ENCODE data around the gene DNASE1L2. TPM values are rescaled to one million over a fixed set of nuclear protein-coding genes. Genes with fewer than 3 reads are reported as not detected.
"Not testable (repeated sequence)": the region's sequence is repeated elsewhere in the genome, so short reads cannot be mapped to it uniquely, and the experiment has no call there.

Gene DNASE1L2
- total and polyA plus RNA-seq, 10 of the 15 experiments (the other 5 are each of a cell fraction or from before 2014, with no cell fraction given), result 0.06 to 1.5 (median 0.29) TPM

DNA sequence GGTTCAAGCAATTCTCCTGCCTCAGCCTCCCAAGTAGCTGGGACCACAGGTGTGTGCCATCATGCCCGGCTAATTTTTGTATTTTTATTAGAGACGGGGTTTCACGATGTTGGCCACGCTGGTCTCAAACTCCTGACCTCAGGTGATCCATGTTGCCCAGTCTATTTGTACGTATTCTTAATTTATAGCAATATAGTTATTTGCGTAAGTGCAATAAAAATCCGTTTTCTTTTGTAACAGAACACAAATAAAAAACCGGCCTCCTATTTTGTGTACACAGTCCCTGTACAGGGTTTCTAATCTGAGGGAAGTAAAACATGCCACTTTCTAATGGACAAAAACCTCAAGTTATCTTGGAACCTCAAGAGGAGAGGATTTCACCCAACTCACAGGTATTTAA is 24.0 kb downstream of the DNASE1L2 start (continued):
- TF ChIP-seq, protein P1, sequence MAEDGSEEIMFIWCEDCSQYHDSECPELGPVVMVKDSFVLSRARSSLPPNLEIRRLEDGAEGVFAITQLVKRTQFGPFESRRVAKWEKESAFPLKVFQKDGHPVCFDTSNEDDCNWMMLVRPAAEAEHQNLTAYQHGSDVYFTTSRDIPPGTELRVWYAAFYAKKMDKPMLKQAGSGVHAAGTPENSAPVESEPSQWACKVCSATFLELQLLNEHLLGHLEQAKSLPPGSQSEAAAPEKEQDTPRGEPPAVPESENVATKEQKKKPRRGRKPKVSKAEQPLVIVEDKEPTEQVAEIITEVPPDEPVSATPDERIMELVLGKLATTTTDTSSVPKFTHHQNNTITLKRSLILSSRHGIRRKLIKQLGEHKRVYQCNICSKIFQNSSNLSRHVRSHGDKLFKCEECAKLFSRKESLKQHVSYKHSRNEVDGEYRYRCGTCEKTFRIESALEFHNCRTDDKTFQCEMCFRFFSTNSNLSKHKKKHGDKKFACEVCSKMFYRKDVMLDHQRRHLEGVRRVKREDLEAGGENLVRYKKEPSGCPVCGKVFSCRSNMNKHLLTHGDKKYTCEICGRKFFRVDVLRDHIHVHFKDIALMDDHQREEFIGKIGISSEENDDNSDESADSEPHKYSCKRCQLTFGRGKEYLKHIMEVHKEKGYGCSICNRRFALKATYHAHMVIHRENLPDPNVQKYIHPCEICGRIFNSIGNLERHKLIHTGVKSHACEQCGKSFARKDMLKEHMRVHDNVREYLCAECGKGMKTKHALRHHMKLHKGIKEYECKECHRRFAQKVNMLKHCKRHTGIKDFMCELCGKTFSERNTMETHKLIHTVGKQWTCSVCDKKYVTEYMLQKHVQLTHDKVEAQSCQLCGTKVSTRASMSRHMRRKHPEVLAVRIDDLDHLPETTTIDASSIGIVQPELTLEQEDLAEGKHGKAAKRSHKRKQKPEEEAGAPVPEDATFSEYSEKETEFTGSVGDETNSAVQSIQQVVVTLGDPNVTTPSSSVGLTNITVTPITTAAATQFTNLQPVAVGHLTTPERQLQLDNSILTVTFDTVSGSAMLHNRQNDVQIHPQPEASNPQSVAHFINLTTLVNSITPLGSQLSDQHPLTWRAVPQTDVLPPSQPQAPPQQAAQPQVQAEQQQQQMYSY (CRISPR knock-in tag; IDR thresholded peaks at IDR 0.05), result no peak
- TF ChIP-seq SPI1 (IDR thresholded peaks at IDR 0.05; ENCODE audit: borderline replicate concordance, insufficient read depth, low read depth, low read length), result no peak
- no peak for TF ChIP-seq IKZF1 (conservative IDR thresholded peaks at IDR 0.05)

DNA sequence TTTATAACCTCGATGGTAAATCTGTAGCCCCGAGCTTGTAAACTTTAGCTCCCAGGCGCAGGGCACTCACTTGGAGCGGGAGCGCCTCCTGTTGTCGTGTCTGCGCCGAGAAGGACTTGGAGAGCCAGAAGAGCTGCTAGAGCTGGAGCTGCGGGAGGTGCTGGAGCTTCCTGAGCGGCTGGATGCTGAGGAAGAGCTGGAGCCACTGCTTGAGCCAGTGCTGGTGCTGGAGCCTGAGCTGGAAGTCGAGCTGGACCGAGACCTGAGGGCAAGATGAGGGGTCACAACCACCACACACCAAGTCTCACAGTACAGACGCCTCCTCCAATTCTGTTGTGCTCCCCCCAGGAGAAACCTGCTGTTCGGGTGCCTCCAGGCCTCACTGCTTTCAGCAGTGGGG is 26.8 kb downstream of the DNASE1L2 start:
- peaks cover 52% of the 10 kb centered on the region for H3K79me2 ChIP-seq (ENCODE audit: control insufficient read depth, insufficient read depth, low read length)
- POLR2A ChIA-PET, result interaction anchor here (0.7 to 1.0 kb wide), 3 partner anchors 11 to 26 kb away, joined by 3 read pairs; no protein-coding TSS in a partner anchor
- H3K27me3 ChIP-seq (replicated peaks in 1 of 2; ENCODE audit: control insufficient read depth in 2 of 2, insufficient read depth in 2 of 2, low read length in 1 of 2); in situ Hi-C loops (cut with MboI); H2AFZ ChIP-seq (ENCODE audit: control insufficient read depth, low read depth, low read length); DNase-seq (ENCODE audit: low read depth, low spot score); H3K9me3 ChIP-seq (replicated peaks; ENCODE audit: control insufficient read depth, insufficient read depth, low read length); H3K9ac ChIP-seq (ENCODE audit: control insufficient read depth, insufficient read depth, low read length); H3K4me1 ChIP-seq (ENCODE audit: control insufficient read depth, insufficient read depth, low read length); FAIRE-seq; BruUV-seq (replicated peaks); RAD21 ChIA-PET (ENCODE audit: unreplicated experiment); H3K27ac ChIP-seq (ENCODE audit: control insufficient read depth, insufficient read depth); ATAC-seq; H3K4me3 ChIP-seq; H3K4me2 ChIP-seq (ENCODE audit: control insufficient read depth, insufficient read depth); SMC1A ChIA-PET (ENCODE audit: uncharacterized antibody, unreplicated experiment): not testable (repeated sequence)
- 86% methylated on average over 14 of the region's 14 CpGs for WGBS (ENCODE audit: insufficient coverage, insufficient replicate concordance, low lambda C conversion rate, missing lambda C conversion rate)
- intact Hi-C loops (cut with micrococcal nuclease; ENCODE audit: unreplicated experiment), result loop anchor here (5.0 to 10.0 kb wide), 2 partner anchors 106 to 242 kb away; partner anchors contain the start of gene TRAF7
- CTCF ChIA-PET, result interaction anchor here (0.8 to 2.1 kb wide), 3 partner anchors 9 to 238 kb away, joined by 3 to 12 read pairs (median 3); partner anchors contain the start of gene ECI1
- peaks cover 20 to 41% of the 10 kb centered on the region in 2 experiments; a peak in 3 of 4 replicates for H3K36me3 ChIP-seq (ENCODE audit: control insufficient read depth in 2 of 2, insufficient read depth in 2 of 2, low read length in 1 of 2)
- H4K20me1 ChIP-seq (ENCODE audit: control insufficient read depth, insufficient read depth), result peaks cover 13% of the 10 kb centered on the region

DNA sequence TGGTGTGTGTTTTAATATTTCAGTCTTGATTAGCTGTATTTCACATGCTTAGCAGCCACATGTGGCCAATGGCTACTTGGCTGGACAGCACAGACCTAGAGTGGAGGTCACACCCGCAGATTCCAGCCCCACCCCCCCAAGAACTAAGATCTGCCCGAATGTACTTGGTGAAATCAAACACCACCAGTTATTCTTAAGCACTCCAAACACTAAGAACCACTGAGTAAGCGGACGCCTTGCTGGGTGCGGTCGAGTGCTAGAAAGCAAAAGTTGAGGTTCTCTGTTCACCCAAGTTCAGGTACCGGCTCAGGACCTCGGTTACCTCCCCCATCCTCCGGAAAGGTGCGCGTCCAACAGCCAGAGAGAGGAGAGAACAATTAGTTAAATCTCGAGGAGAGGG is 30.6 kb downstream of the DNASE1L2 start:
- Histone ChIP-seq H3K4me1 (ENCODE audit: control insufficient read depth, insufficient read depth, low read length) (peaks cover 11% of the 10 kb centered on the region), H3K9ac (ENCODE audit: control insufficient read depth, insufficient read depth, low read length) (peak overlapping the region; percentile 78), H4K20me1 (ENCODE audit: control insufficient read depth, insufficient read depth) (peaks cover 16% of the 10 kb centered on the region), H3K79me2 (ENCODE audit: control insufficient read depth, insufficient read depth, low read length) (peaks cover 57% of the 10 kb centered on the region), H3K4me3 (peak overlapping the region; percentile 79), H3K4me2 (ENCODE audit: control insufficient read depth, insufficient read depth) (0 out of 2 replicates have a peak overlapping the region, but pooled peaks have one; percentile 60), H3K27ac (ENCODE audit: control insufficient read depth, insufficient read depth) (peak overlapping the region; percentile 44; the same call in 1 of the 2 replicates), H3K36me3 (ENCODE audit: control insufficient read depth in 2 of 2, insufficient read depth in 2 of 2, low read length in 1 of 2) (peaks cover 16 to 20% of the 10 kb centered on the region in 2 experiments; a peak in 3 of 4 replicates)
- FAIRE-seq, result peak; percentile 78
- H2AFZ ChIP-seq (ENCODE audit: control insufficient read depth, low read depth, low read length); BruUV-seq (replicated peaks); ATAC-seq; H3K9me3 ChIP-seq (replicated peaks; ENCODE audit: control insufficient read depth, insufficient read depth, low read length); H3K27me3 ChIP-seq (replicated peaks in 1 of 2; ENCODE audit: control insufficient read depth in 2 of 2, insufficient read depth in 2 of 2, low read length in 1 of 2); RAD21 ChIA-PET (ENCODE audit: unreplicated experiment); DNase-seq (ENCODE audit: low read depth, low spot score); in situ Hi-C loops (cut with MboI); POLR2A ChIA-PET: not testable (repeated sequence)
- ChIA-PET SMC1A (ENCODE audit: uncharacterized antibody, unreplicated experiment) (interaction anchor here (0.6 kb wide), 1 partner anchor 49 kb away, joined by 3 read pairs; no protein-coding TSS in a partner anchor), CTCF (interaction anchor here (1.4 kb wide), 1 partner anchor 234 kb away, joined by 5 read pairs; no protein-coding TSS in a partner anchor)
- intact Hi-C loops (cut with micrococcal nuclease; ENCODE audit: unreplicated experiment), result loop anchor here (10.0 kb wide), 1 partner anchor 238 kb away; no protein-coding TSS in a partner anchor
- 0% methylated on average over 10 of the region's 12 CpGs for WGBS (ENCODE audit: insufficient coverage, insufficient replicate concordance, low lambda C conversion rate, missing lambda C conversion rate)

All from GM12878 (cell line).